ENCODE measurements around the gene CCM2.

Gene CCM2

DNA sequence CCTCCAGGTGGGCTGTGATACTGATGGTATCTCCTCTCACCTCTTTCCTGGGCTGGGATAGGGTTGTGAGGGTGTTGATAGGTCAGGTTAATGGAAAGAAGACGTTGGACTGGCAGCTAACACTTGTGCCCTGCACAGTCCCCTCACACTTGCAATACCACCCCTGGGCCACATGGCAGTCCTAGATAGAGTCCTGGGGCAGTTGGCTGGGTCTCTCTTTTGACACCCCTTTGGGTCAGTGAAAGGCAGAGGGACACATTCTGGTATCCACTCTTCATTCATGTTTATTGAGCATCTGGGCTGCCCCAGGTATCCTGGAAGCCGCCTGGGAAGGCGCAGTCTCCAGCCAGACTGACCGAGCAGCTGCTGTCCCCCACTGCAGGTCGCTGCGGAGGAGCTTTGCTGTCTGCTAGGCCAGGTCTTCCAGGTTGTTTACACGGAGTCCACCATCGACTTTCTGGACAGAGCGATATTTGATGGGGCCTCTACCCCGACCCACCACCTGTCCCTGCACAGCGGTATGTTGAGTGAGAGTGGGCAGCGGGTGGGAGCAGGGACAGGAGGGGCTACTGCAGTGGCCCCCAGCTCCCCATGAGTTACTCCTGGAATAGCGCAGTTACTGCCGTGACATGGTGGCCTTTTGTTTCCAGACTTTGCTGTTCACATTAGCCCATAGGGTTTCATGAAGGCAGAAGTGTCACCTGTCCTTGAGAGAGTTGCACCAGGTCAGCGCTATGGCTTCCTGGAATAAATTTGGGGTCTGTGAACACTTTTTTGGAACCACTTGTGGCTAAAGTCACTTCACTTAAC, 69.6 kb downstream of the CCM2 start:
- no peak for DNase-seq

DNA sequence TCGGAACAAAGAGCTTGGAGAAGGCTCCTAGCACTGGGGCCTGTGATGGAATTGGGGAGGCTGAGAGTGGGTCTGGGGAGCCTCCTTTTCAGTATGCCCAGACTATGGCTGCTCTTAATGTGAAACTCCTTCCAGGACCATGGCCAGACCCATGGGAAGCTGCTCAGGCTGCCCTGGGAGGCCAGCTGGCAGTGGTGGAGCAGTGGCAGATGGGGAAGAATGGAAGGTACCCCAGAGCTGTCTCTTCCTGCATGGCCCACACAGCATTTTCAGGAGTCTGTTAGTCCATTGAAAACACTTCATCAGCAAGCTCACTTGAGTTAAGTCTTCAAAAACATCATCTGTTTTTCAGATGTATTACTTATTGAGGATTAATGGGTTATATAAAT, 70.2 kb downstream of the CCM2 start:
- DNase-seq = no peak

DNA sequence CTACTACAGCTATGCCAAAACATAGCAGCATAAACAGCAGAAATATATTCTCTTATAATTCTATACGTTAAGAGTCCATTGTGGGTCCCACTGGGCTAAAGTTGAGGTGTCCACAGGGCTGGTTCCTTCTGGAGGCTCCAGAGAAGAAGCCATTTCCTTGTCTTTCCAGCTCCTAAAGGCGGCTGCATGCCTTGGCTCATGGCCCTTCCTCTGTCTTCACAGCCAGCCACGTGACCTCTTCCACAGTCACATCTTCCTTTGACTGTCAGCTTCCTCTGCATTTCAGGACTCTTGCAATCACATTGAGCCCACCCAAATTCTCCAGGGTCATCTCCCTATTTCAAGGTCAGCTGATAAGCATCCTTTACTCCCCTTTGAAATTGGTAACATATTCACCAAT, 71.5 kb downstream of the CCM2 start:
- no peak for DNase-seq

DNA sequence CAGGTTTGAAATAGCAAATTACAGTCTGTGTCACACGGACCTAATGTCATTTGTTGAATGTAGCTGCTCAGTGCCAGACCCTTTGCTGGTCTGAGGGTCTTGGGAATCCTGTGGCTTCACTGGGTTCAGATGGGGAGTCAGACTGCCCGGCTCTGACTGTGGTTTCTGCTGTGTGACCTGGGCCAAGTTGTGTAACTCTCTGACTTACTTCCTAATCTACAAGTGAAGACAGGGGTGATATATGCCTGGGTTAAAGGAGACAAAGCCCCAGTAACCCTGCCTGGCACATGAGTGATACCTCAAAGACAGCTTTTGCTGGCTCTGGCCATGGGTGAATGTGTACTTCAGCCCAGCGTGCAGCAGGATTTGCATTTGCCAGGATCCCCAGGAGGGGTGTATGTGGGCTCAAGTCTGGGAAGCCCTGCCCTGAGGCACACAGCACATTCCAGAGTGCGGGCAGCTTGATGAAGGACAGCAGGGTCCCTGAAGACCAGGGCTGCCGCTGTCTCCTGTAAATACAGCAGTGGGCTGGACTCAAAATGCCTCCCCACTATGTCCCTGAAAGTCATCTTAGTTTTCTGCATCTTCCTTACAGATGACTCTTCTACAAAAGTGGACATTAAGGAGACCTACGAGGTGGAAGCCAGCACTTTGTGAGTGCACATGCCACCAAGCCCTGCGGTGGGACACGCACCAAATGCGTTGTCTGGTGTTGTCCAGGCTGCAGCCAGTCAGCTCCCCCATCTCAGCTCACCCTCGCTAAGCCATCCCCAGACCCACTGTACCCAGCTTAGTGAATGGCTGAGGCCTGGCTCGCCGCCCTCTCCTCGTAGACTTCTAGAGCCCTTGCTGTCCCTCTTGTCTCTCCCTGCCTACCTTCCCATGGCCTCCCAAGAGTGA, 72.4 kb downstream of the CCM2 start:
- no peak for DNase-seq

DNA sequence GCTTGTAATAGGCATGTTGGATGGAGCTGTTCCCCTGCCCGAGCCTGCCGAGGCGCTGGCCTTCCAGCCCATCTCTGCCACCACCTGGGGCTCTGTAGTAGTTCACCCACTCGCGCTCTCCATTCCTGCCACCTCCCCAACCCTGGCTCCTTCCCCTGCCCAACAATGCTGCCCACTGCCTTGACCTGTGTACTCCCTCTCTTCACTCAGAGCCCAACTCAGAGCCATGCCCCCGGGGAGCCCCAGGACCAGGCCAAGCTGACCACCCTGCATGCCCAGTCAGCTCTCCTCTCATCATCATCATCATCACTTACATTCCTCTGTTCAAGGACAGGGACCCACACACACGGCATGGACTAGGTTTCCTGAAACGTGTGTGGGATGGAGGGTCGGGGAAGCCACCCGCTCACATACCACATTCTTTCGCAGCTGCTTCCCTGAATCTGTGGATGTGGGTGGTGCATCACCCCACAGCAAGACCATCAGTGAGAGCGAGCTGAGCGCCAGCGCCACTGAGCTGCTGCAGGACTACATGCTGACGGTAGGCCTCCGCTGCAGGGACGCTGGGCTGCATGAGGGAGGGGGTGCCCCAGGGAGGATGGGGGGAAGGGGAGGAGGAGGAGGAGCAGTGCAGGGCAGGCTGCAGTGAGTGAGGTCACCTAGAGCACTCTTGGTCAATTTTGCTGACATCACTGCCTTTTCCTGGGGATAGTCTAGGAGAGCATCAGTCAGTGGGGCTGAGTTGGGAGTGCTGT, 73.2 kb downstream of the CCM2 start:
- no peak for DNase-seq

DNA sequence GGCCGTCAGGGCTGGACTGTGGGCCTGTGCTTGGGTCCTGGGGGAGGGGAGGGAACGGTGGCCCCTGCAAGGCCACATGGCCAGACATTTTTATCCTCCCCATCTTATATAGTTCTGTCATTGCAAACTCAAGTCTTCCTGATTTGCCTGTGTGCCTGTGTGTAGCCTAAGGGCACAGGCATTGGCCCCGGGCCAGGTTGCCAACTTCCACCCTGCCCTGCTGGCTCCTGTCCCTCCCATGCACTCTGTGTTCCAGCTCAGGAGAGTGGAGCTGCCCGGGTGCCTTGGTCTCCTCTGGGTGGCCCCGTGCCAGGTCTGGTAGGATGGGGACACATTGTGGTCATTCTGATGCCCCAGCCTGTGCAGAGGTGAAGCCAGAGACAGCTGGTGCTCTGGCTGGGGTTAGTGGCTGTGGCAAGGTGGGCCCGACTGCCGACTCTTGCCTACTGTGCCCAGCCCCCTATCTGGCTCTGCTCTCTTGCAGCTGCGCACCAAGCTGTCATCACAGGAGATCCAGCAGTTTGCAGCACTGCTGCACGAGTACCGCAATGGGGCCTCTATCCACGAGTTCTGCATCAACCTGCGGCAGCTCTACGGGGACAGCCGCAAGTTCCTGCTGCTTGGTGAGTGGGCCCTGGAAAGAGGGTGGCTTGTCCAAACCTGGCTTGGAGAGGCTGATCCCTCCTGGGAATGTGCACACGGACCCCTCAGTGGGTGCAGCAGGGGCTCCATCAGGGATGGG, 74.0 kb downstream of the CCM2 start:
- no peak for DNase-seq

DNA sequence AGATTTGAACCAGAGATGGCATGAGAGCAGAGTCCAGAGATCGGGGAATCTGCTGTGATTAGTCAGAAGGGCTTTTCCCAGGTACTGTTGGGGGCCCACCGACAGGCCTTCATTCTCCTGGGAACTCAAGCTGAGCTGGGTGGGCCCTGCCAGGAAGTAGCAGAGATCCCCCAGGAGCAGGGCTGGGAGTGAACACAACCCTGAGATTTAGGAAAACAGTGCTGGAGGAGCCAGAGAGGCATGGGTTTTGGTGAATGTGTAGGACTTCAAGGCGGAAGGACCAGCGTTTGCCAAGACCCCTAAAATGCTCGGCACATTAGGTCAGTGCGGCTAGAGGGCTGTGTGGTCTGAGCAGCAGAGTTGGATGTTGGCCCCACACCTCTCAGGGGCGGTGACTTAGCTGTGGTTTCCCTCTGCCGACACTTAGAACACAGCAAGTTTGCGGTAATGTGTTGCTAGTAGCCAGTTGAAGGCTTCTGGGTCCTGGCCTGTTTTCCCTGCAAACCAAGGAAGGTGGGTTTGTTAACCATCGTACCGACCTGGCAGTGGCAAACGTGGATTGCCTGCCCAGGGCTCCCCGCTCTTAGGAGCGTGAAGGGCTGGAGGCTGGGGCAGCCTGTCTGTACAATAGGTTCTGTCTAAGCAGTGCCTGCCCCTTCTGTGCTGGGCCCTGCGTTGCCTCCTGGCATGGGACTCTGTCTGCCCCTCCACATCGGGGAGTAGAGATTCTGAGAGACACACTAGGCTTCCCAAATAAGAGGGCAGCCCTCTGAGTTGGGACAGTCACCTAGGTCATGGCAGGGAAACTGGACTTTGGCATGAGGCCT, 74.7 kb downstream of the CCM2 start:
- no peak for DNase-seq

DNA sequence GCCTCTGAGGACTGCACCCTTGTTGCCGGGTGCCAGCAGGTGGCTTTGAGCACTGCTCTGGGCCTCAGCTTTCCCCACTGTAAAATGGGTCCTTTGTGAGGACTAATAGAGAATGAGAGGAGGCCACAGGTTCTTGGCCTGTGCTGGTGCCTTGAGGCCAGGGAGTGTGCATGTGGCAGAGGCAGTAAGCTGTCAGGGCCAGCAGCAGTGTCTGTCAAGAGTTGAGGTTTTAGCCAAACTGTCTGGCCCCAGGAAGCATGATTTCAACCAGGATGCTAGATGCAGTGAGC, 75.3 kb downstream of the CCM2 start:
- DNase-seq = no peak

DNA sequence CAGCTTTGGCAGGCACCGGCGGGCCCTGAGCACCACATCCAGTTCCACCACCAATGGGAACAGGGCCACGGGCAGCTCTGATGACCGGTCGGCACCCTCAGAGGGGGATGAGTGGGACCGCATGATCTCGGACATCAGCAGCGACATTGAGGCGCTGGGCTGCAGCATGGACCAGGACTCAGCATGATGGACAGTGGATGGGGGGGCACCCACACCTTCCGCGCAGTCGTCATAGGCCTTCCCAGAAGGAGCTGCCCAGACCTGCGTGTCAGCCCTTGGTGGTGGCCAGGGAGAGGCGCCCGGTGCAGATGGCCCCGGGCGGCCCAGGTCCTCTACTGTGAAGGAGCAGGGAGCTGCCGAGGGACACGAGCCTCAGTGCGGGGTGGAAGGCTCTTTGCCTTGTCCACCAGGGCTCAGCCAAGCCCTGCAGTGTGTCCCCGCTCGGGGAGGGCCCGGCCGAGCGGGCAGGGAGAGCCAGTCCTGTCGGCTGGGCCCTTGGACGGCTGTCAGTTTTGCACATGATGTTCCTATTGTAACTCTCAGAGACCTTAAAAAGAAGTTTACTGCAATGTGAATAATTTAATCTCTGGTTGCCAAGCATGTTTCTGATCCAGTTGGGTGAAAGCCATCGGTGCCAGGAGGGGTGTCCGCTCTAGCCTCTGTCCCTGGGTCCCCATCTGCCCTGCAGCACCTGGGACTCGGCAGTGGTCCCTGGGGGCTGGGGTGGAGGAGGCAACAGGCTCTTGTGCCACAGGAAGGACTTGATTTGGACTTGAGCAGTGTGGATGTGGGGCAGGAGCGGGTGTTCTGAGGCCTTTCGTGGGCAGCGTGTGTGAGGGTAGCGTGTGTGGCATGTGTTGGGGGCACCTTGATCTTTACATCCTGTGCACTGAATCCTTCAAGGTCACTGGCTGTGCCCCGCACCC, 76.1 kb downstream of the CCM2 start:
- DNase-seq = no peak

DNA sequence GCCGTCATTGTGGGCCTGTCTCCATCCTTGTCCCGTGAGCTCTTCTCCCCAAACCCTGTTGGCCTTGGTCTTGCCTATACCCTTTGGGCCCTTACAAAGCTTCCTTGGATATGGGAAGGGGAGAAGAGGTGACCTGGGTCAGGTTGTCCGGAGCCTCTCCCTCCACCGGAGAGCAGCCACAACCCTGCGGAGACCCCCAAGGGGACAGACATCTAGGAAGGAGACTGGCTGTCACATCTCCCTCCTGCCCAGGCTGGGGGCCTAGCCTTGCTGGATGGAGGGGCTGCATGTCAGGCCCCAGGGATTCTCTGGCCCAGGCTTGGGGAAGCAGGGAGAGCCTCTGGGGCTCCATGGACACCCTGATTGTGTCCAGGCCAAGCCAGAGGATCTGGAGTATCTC, 76.9 kb downstream of the CCM2 start:
- DNase-seq = no peak

DNA sequence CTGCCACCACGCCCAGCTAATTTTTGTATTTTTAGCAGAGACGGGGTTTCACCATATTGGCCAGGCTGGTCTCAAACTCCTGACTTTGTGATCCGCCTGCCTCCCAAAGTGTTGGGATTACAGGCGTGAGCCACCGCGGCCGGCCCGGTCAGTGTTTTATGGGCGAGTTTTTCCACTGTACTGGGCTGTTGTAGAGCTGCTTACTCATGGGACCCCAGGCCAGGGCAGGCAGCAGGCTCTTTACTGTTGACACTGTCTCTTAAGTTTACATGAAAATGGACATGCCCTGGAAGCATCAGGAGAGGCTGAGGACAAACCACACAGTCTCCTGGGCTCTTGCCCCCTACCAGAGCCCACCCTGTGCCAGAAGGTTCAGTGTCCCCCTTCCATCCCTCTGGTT, 77.6 kb downstream of the CCM2 start:
- no peak for DNase-seq

DNA sequence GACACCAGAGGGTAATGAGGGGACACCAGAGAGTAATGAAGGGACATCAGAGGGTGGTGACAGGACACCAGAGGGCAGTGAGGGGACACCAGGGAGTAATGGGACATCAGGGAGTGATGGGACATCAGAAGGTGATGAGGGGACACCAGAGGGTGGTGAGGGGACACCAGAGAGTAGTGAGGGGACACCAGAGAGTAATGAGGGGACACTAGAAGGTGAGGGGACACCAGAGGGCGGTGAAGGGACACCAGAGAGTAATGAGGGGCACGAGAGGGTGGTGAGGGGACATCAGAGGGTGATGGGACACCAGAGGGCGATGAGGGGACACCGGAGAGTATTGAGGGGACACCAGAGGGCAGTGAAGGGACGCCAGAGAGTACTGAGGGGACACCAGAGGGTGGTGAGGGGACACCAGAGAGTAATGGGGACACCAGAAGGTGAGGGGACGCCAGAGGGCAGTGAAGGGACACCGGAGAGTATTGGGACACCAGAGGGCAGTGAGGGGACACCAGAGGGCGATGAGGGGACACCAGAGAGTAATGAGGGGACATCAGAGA, 78.2 kb downstream of the CCM2 start:
- DNase-seq = no peak

DNA sequence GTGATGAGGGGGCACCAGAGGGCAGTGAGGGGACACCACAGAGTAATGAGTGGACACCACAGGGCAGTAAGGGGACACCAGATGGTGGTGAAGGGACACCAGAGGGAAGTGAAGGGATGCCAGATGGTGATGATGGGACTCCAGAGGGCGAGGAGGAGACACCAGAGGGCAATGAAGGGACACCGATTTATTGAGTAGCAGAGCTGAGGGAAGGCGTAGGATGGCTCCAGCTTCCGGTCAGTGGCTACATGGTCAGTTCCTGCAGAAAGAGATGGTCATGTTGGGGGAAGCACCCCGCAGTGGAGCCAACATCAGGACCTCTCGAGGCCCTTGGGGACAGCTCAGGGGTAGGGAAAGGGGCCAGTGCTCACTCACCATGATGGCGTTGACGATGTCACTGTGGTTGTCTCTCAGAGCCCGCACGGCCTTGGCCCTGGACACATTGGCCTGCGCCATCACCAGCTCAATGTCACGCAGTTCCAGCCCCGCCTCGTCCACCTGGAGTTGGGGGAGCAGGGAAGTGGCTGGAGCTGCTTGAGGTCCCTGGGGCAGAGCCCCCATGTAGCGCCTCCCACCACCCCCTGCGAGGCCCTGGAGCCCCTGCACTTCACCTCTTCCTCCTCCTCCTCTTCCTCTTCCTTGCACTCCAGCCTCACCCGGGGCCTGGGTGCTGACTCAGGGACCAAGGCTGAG, 80.4 kb downstream of the CCM2 start:
- peak; percentile 32 for DNase-seq

DNA sequence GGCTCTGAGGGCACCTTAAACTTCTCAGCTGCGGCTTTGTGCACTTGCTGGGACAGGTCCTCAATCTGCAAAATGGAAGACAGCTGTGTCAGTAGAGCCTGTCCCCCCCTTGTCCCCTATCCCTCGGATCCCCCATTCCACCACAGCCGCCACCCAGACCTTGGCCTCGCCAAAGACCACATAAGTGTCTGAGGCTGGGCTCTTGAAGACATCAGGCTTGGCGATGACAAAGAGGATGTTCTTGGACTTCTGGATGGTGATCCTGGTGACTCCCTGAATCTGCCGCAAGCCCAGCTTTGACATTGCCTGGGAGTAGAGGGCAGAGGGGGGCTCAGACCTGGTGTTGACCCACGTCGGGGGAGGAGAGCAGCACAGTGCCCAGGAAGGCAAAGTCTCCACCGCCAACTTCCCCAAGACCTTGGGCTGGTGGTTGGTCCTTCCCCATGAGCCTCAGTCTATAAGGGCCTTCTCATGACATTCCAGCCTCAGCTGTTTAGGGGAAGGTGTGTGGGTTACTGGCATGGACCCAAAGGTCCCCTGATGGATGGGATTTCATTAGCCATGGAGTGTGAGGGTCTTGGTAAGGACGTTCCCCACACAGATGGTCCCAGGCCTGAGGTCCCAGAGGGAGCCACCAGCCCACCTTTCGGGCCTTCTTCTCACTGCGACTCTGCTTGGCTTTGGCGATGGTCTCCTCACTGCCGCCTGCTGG, 81.1 kb downstream of the CCM2 start:
- no peak for DNase-seq

DNA sequence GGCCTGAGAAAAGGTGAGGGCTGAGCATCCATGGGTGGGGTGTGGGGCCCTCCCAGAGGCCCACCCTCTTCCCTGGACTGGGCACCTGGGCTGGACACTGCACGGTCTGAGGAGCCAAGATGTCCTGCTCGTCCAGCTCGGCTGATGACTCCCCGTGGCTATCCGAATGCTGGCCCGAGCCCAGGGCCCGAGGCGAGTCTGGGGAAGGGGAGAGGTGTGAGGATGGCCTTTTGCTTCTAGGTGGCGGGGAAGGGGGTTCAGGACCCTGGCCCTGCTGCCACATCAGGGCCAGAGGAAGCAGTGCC, 81.6 kb downstream of the CCM2 start:
- DNase-seq = no peak

DNA sequence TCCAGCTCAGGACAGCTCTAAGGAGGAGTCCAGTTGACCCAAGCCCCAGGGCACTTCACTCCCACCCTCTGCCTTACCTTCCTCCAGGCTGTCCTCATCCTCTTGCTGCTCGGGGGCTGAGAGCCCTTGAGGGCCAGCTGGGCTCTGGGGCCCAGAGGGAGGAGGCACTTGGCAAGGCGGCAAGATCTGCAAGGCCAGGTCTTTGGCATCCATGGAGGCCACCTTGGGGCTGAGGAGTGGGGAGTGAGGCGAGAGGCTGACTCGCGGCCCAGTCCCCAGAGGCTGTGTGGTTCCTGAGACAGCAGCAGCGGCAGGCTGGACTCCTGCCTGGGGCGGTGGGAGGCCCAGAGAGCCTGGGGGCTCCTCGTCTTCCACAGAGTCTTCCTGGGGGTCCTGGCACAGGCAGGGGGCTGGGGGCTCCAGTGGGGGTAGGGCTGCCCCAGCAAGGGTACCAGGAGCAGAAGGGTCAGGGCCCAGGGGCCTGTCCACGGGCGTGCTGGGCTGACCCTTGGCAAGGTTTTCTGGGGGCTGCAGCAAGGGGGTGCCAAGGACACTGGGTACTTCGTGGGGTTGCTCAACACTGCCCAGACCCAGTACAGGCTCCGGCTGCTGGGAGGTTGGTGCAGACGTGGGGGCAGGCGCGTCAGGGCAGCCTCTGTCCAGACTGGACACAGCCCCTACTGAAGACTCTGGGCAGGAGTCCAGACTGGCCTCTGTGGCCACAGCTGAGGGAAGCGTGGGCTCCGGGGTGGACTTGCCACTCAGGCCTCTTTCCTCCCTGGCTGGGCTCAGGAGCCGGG, 82.2 kb downstream of the CCM2 start:
- DNase-seq = no peak

DNA sequence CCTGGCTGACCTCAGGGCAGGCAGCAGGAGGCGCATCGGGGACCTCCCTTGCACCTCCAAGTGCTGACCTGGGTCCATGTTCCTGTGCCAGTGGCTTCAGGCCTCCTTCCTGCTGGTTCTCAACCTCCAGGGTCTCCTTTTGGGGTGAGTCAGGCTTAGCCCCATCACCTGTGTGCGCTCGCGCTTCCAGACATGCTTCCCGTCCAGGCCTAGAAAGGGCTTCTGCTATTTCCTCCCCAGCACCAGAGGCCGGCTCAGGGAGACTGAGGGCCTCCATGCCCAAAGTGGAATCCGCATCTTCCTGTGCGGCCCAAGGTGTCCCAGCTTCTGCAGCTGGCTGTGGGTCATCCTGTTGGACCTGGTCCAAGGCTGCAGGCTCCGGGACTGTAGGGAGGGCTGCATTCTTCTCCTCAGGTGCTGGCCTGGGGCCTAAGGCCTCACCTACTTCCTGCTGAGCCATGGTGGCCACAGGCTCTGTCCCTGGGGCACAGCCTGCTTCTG, 82.9 kb downstream of the CCM2 start:
- no peak for DNase-seq

DNA sequence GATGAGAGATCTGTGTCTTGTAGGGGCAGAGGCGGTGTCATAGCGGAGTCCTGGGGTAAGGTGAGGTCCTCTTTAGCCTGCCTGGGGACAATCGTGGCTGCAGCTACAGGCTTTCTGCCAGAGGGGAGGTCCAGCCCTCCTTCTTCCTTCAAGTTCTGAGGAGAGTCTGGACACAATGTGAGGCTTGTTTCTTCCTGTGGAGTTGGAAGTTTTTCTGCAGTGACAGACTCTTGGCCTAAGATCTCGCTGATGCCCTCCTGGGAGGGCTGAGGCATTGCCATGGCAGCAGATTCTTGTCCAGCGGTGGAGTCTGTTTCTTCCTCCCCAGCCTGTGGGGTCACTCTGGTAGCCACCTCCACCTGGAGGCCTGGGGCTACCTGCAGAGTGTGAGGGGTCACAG, 84.3 kb downstream of the CCM2 start:
- DNase-seq = peak; percentile 2
